Panc1 (cell line): ENCODE data around the gene NIPAL1. TPM values are rescaled to one million over a fixed set of nuclear protein-coding genes. Genes with fewer than 3 reads are reported as not detected.

Experiments
- ATAC-seq: fragments of 200-7000 bp; cut with Tn5 transposase; 2 replicates; pipeline ENCODE4 v1.9.1; 2020; ENCODE audit warnings: mild to moderate bottlenecking, moderate library complexity
- BruUV-seq: library from RNA; stranded (reverse); fragments of 400-500 nt; replicated peaks from 2 replicates; lab custom pipeline; 2021; lab: Mats Ljungman, UMichigan
- CTCF ChIA-PET: fragments of 300-600 bp; sonication (Branson Sonifier 250); formaldehyde crosslinking; loops from one replicate; lab custom pipeline; 2022; ENCODE audit warnings: antibody characterized with exemption; lab: Charles Lee
- POLR2A ChIA-PET: fragments of 300-600 bp; sonication (Branson Sonifier 250); formaldehyde crosslinking; loops from one replicate; lab custom pipeline; 2022; ENCODE audit warnings: antibody characterized with exemption; lab: Charles Lee
- DNase-seq: peaks from one replicate; pipeline ENCODE4 v3.0.0-alpha.2; 2010; ENCODE audit warnings: low read depth, low spot score
- H3K27ac ChIP-seq: 2 replicates; pipeline ENCODE4 v1.5.1; 2011; ENCODE audit warnings: mild to moderate bottlenecking, low read length, inconsistent platforms
- H3K27me3 ChIP-seq: fragments of 200-500 bp; sonication (Bioruptor generic); 2 replicates; pipeline ENCODE4 v1.6.0; 2014; ENCODE audit warnings: low read length, inconsistent platforms; ENCODE audit not compliant: control insufficient read depth, insufficient read depth
- H3K36me3 ChIP-seq: fragments of 200-500 bp; sonication (Bioruptor generic); 2 replicates; pipeline ENCODE4 v1.5.1; 2014; ENCODE audit warnings: inconsistent platforms, mild to moderate bottlenecking, low read length, moderate library complexity; ENCODE audit not compliant: control insufficient read depth, insufficient read depth
- H3K4me1 ChIP-seq: 2 replicates; pipeline ENCODE4 v1.5.1; 2011; ENCODE audit warnings: inconsistent platforms, mild to moderate bottlenecking, low read length, moderate library complexity; ENCODE audit not compliant: control insufficient read depth, insufficient read depth
- H3K4me3 ChIP-seq, 2 experiments: 2 replicates each; pipeline ENCODE4 v1.5.1; 2011 to 2012; ENCODE audit warnings: low read depth in 2 of 2, low read length in 2 of 2, mild to moderate bottlenecking in 2 of 2, inconsistent platforms in 1 of 2, moderate library complexity in 1 of 2
- H3K9me3 ChIP-seq: fragments of 200-500 bp; sonication (Bioruptor generic); 2 replicates; pipeline ENCODE4 v1.5.1; 2014; ENCODE audit warnings: low read depth, mild to moderate bottlenecking, inconsistent platforms, low read length, moderate library complexity; ENCODE audit not compliant: control insufficient read depth, insufficient read depth
- POLR2AphosphoS5 ChIP-seq: IDR thresholded peaks from 2 replicates; pipeline ENCODE4 v1.6.1; 2012; ENCODE audit warnings: mild to moderate bottlenecking, low read depth, low read length, moderate library complexity
- REST ChIP-seq, 2 experiments: IDR thresholded peaks; 2 replicates each; pipeline ENCODE4 v1.6.1; 2011 to 2012; ENCODE audit warnings: low read depth in 2 of 2, control low read depth in 1 of 2, low read length in 1 of 2, mild to moderate bottlenecking in 1 of 2, moderate library complexity in 1 of 2; ENCODE audit not compliant: insufficient read depth in 1 of 2
- SIN3A ChIP-seq: IDR thresholded peaks from 2 replicates; pipeline ENCODE4 v1.6.1; 2012; ENCODE audit warnings: low read depth, mild to moderate bottlenecking, low read length, moderate library complexity, borderline replicate concordance; ENCODE audit not compliant: insufficient read depth
- TCF7L2 ChIP-seq: IDR thresholded peaks from 2 replicates; pipeline ENCODE4 v1.6.1; 2011; ENCODE audit warnings: mild to moderate bottlenecking, low read depth, low read length, inconsistent platforms
- in situ Hi-C: cut with HindIII; loops from 2 replicates; pipeline ENCODE4 v1.10.0; 2016; ENCODE audit warnings: low sequenced_read_pairs, low pct_unique_long_range_greater_than_20kb
- intact Hi-C: fragments of 100-400 bp; cut with micrococcal nuclease; formaldehyde crosslinking; loops from one replicate; pipeline ENCODE4 v1.10.0; 2022; ENCODE audit not compliant: unreplicated experiment
- total RNA-seq: library from RNA; stranded (reverse); gene quantifications from one replicate; pipeline ENCODE4 v1.2.1, GENCODE V29; 2021; ENCODE audit not compliant: unreplicated experiment
- TF ChIP-seq, protein P1 (sequence below): fragments of 450-650 bp; IDR thresholded peaks from 2 replicates; pipeline ENCODE4 v1.5.1; 2017; ENCODE audit warnings: mild to moderate bottlenecking

The NIPAL1 gene
- total RNA-seq, 1 experiment from 2014 or later, result 0.82 TPM

DNA sequence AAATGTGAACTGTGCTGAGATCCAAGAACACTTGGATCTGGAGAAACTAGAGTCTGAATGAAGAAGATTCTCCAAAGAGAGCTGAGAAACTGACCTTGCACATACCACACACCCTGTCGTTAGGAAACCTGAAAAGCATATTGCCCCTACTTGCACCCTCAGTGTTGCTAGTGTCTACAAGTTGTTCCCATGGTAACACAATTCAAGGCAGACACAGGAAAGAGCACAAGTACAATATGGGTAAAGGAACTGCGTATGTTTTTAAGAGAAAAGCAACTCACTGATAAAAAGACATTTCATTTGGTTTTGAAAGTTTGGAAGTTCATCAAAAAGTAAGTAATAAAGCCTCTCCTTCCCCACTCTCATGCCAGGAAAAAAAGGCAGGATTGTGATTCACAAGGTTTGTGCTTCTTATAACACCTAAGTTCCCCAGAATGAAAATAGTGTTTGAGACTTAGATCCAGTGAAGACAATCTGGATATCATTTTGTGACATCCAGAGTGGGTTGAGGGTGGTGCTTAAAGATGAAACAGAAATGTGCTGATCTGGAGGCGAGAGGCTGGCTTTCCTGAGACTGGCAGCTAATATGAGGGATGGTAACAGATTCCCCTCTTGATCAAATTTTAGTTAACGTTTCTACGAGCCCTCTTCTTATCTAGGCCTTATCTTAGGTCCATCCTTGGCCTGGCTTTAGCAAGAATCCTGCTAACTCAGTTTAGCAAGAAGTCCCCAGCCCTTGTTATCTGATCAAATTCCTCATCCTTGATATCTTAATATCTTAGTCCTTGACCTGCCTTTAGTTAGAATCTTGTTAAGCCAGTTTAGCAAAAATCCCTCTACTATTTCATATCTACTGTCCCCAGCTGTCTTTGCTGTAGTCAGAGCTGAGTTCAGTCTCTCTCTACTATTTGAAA lies 42.3 kb downstream of the NIPAL1 start:
- Histone ChIP-seq H3K27ac (no peak overlapping the region), H3K36me3 (no peaks in the 10 kb centered on the region), H3K4me1 (no peaks in the 10 kb centered on the region), H3K9me3 (no peaks in the 10 kb centered on the region), H3K27me3 (no peaks in the 10 kb centered on the region), H3K4me3 (no peak overlapping the region)
- ChIA-PET POLR2A (no interaction called here), CTCF (no interaction called here)
- in situ Hi-C loops, result no loop called here
- BruUV-seq, result no TSS peak
- intact Hi-C loops, result no loop called here
- no peak for ATAC-seq
- no peak for DNase-seq
- TF ChIP-seq TCF7L2, result no peak
- no peak for TF ChIP-seq REST (IDR thresholded peaks at IDR 0.05; ENCODE audit: insufficient read depth in 1 of 2, low read depth in 2 of 2, low read length in 1 of 2)
- no peak for TF ChIP-seq POLR2AphosphoS5
- TF ChIP-seq, protein P1, sequence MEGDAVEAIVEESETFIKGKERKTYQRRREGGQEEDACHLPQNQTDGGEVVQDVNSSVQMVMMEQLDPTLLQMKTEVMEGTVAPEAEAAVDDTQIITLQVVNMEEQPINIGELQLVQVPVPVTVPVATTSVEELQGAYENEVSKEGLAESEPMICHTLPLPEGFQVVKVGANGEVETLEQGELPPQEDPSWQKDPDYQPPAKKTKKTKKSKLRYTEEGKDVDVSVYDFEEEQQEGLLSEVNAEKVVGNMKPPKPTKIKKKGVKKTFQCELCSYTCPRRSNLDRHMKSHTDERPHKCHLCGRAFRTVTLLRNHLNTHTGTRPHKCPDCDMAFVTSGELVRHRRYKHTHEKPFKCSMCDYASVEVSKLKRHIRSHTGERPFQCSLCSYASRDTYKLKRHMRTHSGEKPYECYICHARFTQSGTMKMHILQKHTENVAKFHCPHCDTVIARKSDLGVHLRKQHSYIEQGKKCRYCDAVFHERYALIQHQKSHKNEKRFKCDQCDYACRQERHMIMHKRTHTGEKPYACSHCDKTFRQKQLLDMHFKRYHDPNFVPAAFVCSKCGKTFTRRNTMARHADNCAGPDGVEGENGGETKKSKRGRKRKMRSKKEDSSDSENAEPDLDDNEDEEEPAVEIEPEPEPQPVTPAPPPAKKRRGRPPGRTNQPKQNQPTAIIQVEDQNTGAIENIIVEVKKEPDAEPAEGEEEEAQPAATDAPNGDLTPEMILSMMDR, result no peak
- no peak for TF ChIP-seq SIN3A

DNA sequence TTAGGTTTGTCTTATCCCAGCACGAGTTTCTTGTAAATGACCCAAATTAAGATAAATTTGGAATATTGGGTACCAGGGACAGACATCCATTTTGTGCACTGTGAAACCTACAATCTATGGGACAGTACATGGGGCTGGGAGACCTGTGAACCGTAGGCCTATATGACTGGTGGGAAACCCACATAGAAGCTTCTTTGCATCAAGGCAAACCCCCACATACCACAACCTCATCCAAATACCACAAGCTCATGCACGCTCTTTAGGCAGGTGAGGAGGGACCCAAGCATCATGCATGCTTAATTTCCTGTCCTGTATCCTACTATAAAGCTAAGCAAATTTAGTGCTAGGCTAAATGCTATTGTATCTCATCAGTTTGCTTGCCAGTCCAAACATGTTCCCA lies 47.8 kb downstream of the NIPAL1 start:
- POLR2A ChIA-PET, result no interaction called here
- no peaks in the 10 kb centered on the region for H3K4me1 ChIP-seq
- TF ChIP-seq, protein P1, result no peak
- TF ChIP-seq REST (IDR thresholded peaks at IDR 0.05; ENCODE audit: insufficient read depth in 1 of 2, low read depth in 2 of 2, low read length in 1 of 2) (no peak), SIN3A (no peak), POLR2AphosphoS5 (no peak), TCF7L2 (no peak)
- no peaks in the 10 kb centered on the region for H3K9me3 ChIP-seq
- CTCF ChIA-PET, result no interaction called here
- intact Hi-C loops (no loop called here), in situ Hi-C loops (no loop called here)
- DNase-seq, result no peak
- no peak overlapping the region for H3K27ac ChIP-seq
- no TSS peak for BruUV-seq
- H3K4me3 ChIP-seq, result no peak overlapping the region
- H3K27me3 ChIP-seq, result no peaks in the 10 kb centered on the region
- H3K36me3 ChIP-seq, result no peaks in the 10 kb centered on the region
- ATAC-seq, result no peak
